Suprapubic skin (tissue), 4 donors: ENCODE results near the gene RGS9BP. TPM values are rescaled to one million over a fixed set of nuclear protein-coding genes. Genes with fewer than 3 reads are reported as not detected.

Experiments used
- DNase-seq, 2 donors: peaks; one replicate each; pipeline ENCODE4 v3.0.0-alpha.2; 2019; ENCODE audit warnings: low spot score in 2 of 2
- H3K27ac ChIP-seq: fragments of 200-600 bp; sonication (generic); one replicate; pipeline ENCODE4 v1.5.1; 2019
- H3K27me3 ChIP-seq: fragments of 200-600 bp; sonication (generic); one replicate; pipeline ENCODE4 v1.5.1; 2019
- H3K36me3 ChIP-seq: fragments of 200-600 bp; sonication (generic); one replicate; pipeline ENCODE4 v1.5.1; 2019
- H3K4me1 ChIP-seq: fragments of 200-600 bp; sonication (generic); one replicate; pipeline ENCODE4 v1.5.1; 2019
- H3K4me3 ChIP-seq: fragments of 200-600 bp; sonication (generic); one replicate; pipeline ENCODE4 v1.5.1; 2019; ENCODE audit warnings: mild to moderate bottlenecking
- H3K9me3 ChIP-seq: fragments of 200-600 bp; sonication (generic); one replicate; pipeline ENCODE4 v1.5.1; 2019
- CTCF ChIP-seq, 2 donors: fragments of 200-600 bp in 1 of 2; fragments of 450-650 bp in 1 of 2; sonication (generic) in 1 of 2; IDR thresholded peaks; one replicate each; pipeline ENCODE4 v1.5.1; 2016 to 2019; ENCODE audit warnings: antibody characterized with exemption in 2 of 2, mild to moderate bottlenecking in 1 of 2, moderate library complexity in 1 of 2
- EP300 ChIP-seq: sonication (generic); formaldehyde crosslinking; IDR thresholded peaks from one replicate; pipeline ENCODE4 v1.6.1; 2017; ENCODE audit warnings: antibody characterized with exemption
- POLR2A ChIP-seq, 2 donors: fragments of 450-650 bp; IDR thresholded peaks; one replicate each; pipeline ENCODE4 v1.6.1; 2017; ENCODE audit warnings: antibody characterized with exemption in 2 of 2, mild to moderate bottlenecking in 2 of 2, moderate library complexity in 2 of 2
- POLR2AphosphoS5 ChIP-seq, 3 donors: sonication (generic); formaldehyde crosslinking; IDR thresholded peaks; one replicate each; pipeline ENCODE4 v1.6.1; 2017; ENCODE audit warnings: antibody characterized with exemption in 3 of 3
- WGBS: methylation state at CpG from one replicate; pipeline ENCODE4 v1.1.5; 2018; 5-methylcytosine and 5-hydroxymethylcytosine counted together
- total RNA-seq, 4 donors: library from RNA; depleted of rRNA; stranded (reverse); fragments of >200 nt; gene quantifications; one replicate each; pipeline ENCODE4 v1.1.0, GENCODE V29; 2016

The RGS9BP gene
- total RNA-seq, 4 donors from 2014 or later = 0.72 to 3.8 (median 1.3) TPM

DNA sequence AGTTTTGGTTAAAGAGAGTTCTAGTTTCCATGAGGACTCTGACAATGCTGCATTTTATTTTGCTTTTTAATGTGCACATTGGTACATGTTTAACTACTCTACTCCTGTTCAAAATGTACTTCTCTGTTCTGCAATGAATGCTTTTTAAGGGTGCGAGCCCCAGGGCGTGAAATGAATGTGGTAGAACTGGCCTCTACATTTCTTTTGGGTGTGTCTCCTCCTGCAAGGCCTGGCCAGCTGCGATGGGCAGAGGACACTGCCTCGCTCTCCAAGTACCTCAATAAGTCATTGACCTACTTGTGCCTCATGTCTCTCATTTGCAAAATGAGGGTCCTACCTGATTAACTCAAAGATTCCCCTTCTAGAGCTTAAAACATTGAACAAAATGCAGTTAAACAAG, 6.7 kb downstream of the RGS9BP start:
- Histone ChIP-seq H3K27ac (no peak overlapping the region), H3K27me3 (peaks cover 3% of the 10 kb centered on the region), H3K4me3 (no peak overlapping the region), H3K4me1 (no peaks in the 10 kb centered on the region), H3K36me3 (no peaks in the 10 kb centered on the region), H3K9me3 (no peaks in the 10 kb centered on the region)
- WGBS = 34% methylated on average over 4 of the region's 4 CpGs
- no peak for DNase-seq
- TF ChIP-seq POLR2A (IDR thresholded peaks at IDR 0.05) = no peak
- no peak for TF ChIP-seq CTCF (IDR thresholded peaks at IDR 0.05)
- TF ChIP-seq EP300 = no peak

- WGBS = 98% methylated on average over 6 of the region's 6 CpGs
- Histone ChIP-seq H3K36me3 (no peaks in the 10 kb centered on the region), H3K27ac (no peak overlapping the region), H3K9me3 (no peaks in the 10 kb centered on the region), H3K4me3 (no peak overlapping the region), H3K27me3 (no peaks in the 10 kb centered on the region), H3K4me1 (peaks cover 15% of the 10 kb centered on the region)
- TF ChIP-seq POLR2A (IDR thresholded peaks at IDR 0.05) (no peak), CTCF (IDR thresholded peaks at IDR 0.05) (no peak), EP300 (no peak), POLR2AphosphoS5 (IDR thresholded peaks at IDR 0.05) (no peak)
- DNase-seq = no peak
These were observed 11.3 kb downstream of the RGS9BP start for GRCh38 chr19:32686847-32687475.

- no peaks in the 10 kb centered on the region for H3K9me3 ChIP-seq
- H3K27me3 ChIP-seq = no peaks in the 10 kb centered on the region
- H3K36me3 ChIP-seq = no peaks in the 10 kb centered on the region
- H3K4me1 ChIP-seq = peaks cover 18% of the 10 kb centered on the region
- TF ChIP-seq CTCF (IDR thresholded peaks at IDR 0.05) (no peak), POLR2A (IDR thresholded peaks at IDR 0.05) (no peak), EP300 (no peak), POLR2AphosphoS5 (IDR thresholded peaks at IDR 0.05) (no peak)
- 88% methylated on average over 4 of the region's 4 CpGs for WGBS
- H3K4me3 ChIP-seq = no peak overlapping the region
- DNase-seq = no peak
- H3K27ac ChIP-seq = no peak overlapping the region
These were observed 12.0 kb downstream of the RGS9BP start for GRCh38 chr19:32687681-32688080.

DNA sequence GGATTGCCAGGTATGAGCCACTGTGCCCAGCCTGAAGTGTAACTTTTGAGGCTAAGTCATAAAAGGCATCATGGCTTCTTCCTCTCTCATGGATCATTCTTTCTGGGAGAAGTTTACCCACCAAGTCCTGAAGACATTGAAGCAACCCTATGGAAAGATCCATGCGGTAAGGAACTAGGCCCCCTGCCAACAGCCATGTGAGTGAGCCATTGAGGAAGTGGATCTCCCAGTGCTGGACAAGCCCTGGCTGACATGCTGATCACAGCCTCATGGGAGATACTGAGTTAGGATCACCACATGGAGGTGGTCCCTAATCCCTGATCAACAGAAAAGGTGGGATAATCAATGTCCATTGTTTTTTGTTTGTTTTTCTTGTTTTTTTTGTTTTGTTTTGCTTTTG, 12.7 kb downstream of the RGS9BP start:
- Histone ChIP-seq H3K27ac (no peak overlapping the region), H3K36me3 (no peaks in the 10 kb centered on the region), H3K27me3 (no peaks in the 10 kb centered on the region), H3K4me1 (peaks cover 24% of the 10 kb centered on the region), H3K9me3 (no peaks in the 10 kb centered on the region), H3K4me3 (no peak overlapping the region)
- DNase-seq = peak in 1 of 2 donors; percentile 70
- no peak for TF ChIP-seq EP300
- TF ChIP-seq POLR2AphosphoS5 (IDR thresholded peaks at IDR 0.05) = no peak
- TF ChIP-seq POLR2A (IDR thresholded peaks at IDR 0.05) = no peak
- no peak for TF ChIP-seq CTCF (IDR thresholded peaks at IDR 0.05)
- 60% methylated on average over 1 of the region's 1 CpG for WGBS

DNA sequence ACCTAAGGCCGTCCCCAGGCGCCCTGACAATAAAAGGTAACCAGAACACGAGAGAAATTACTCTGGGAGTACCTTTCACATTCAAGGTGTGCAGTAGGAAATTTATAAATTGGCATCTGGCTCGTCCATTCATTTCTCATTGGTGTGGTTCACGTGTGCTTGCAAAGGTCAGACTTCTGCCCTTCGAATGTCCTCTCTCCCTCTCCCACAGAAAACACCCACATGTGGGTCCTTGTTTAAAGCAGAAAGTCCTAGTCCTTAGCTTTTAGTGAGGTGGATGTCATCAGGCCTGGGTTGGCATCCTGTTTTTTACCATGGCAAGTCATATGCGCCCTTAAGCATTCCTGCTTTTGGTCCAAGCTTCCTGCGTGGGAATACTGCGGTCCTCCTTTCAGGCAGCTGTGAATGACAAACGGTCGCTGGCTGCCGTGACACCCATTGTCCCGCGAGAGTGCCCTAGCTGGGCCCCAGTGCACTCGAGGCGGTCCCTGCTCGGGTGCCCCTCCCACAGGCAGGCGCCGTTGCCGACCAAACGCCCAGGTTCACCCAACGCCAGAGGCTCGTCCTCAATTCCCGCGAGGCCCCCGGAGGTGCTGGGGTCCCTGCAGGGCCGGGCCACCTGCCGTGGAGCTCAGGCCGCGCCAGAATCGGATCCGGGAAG, 15.8 kb downstream of the RGS9BP start, which contains the start of gene NUDT19:
NUDT19 (plus strand) TSS at position 531 of the 661 bp plus-strand sequence. CDS start 140 bp downstream, outside the sequence.
- Histone ChIP-seq H3K36me3 (no peaks in the 10 kb centered on the region), H3K9me3 (no peaks in the 10 kb centered on the region), H3K27ac (peak within 1 kb of the TSS; percentile 93), H3K4me3 (peak within 1 kb of the TSS; percentile 80), H3K27me3 (no peaks in the 10 kb centered on the region), H3K4me1 (peaks cover 55% of the 10 kb centered on the region)
- TF ChIP-seq POLR2A (IDR thresholded peaks at IDR 0.05) (no peak), POLR2AphosphoS5 (IDR thresholded peaks at IDR 0.05) (peak in 2 of 3 donors; percentile 16 to 75)
- peak; percentile 89 to 91 for DNase-seq
- WGBS = 18% methylated on average over 10 of the region's 32 CpGs
